COLO829 (cell line): ENCODE measurements around the gene FUCA2.
"Not testable (repeated sequence)": the region's sequence is repeated elsewhere in the genome, so short reads cannot be mapped to it uniquely, and the experiment has no call there.

Experiments used
- DNase-seq: peaks from one replicate; pipeline ENCODE4 v3.0.0; 2012; ENCODE audit warnings: low spot score

Gene FUCA2

GRCh38 chr6:143535189-143535614, 23.7 kb upstream of the FUCA2 start:
- no peak for DNase-seq

DNA sequence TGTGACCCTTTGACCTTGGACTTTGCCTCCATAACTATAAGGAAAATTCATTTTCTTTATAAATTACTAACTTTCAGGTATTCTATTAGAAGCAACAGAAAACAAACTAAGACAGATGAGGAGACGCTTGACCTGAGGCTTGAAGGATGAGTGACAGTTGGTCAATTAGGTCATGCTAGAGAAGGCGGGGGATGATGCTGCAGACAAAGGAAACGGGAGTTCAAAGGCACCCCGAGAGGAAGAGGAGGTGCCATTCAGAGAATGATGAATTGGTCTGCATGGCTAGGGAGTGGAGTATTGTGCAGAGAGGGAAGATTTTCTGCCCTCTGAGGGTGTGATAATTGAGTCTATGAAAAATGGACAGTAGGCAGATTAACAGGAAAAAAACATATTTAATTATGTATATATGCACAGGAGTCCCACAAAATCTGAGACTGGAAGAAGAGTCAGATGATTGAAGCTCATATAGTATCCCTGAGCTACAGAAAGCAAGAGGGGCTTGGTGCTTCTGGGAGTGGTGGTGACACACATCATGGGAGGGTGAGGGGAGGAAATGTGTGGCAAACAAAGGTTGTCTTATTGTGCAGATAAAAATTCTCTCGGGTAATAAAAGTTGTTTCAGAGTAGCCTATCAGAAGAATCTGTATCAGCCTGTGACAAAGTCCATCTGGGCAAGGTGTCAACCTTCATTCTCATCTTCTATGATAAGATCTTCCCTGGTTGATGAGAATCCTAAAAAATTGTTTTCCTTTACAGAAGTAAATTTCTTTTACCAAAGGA, 20.4 kb upstream of the FUCA2 start:
- no peak for DNase-seq

DNA sequence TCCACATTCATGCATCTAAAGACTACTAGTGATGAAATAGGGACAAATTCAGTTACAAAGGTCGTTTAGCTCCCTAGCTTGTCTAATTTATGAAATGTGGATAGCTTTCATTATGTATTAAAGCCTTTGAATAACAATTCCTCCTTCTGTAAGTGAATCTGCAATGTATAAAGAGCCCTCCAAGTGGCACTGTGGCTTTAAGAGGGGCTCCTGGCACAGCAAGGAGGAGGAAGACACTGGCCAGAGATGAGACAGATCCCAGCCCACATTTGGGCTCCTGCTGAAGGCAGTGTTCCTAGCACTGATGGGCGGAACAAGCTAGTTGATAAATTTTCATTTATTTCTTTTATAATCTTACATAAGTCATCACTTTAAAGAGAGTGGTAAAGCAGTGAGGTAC, 17.6 kb upstream of the FUCA2 start:
- DNase-seq = no peak

DNA sequence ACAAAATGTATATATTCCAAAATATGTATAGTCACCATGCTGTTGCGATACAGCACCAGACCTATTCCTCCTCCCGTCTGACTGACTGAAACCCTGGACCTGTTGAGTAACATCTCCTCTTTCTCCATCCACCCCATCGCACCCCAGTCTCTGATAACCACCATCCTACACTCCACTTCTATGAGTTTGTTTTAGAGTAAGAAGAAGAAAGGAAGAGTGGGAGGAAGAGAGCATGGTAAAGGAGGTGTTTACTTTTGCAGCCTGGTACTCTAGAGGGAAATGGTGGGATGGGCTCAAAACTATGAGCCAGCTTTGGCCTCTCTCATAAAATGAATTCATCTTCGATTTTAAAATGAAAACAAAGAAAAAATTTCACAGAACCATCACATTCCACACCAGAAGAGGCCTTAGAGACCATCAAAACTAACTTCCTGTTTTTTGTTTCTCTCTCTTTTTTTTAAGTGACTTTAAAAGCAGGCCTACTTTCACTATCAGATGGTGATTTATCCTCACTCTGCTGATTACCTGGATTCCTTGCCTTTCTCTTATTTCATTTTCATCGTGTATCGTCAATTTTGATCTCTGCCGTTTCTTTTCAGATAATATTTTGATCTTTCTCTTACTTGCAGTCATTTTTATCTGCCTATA, 16.8 kb upstream of the FUCA2 start:
- no peak for DNase-seq

GRCh38 chr6:143527677-143528076, 16.2 kb upstream of the FUCA2 start:
- DNase-seq = no peak

GRCh38 chr6:143525356-143525755, 13.8 kb upstream of the FUCA2 start:
- no peak for DNase-seq

DNA sequence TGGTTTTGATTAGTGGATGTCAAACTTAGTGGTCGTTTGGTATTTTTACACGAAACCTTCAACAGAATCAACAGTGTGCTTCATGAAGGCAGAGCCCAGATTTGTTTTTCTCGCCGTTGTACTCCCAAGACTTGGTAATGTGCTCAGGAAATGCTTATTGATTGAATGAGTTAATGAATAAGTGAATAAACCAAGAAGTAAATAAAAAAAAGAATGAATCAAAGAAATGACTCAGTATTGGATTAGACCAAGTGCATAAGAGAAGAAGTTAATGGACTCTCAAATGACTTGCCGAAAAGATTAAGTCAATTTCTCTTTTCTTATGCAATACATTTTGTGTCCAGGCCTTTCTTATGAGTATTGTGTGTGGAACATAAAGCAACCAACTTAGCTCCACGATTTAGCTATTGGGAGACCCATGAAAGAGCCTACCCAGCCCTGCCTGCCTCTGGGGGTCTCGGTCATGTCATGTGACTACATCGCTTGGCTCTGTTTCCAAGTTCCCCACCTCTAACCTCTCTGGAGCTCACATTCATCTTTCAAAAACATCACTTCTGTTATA, 10.6 kb upstream of the FUCA2 start:
- DNase-seq = no peak

GRCh38 chr6:143517447-143517773, 5.9 kb upstream of the FUCA2 start:
- no peak for DNase-seq

- no peak for DNase-seq
Observed at GRCh38 chr6:143516690-143517446, 5.3 kb upstream of the FUCA2 start.

- DNase-seq = no peak
Observed at GRCh38 chr6:143515766-143516355, 4.3 kb upstream of the FUCA2 start.

- DNase-seq = no peak
Observed at GRCh38 chr6:143515061-143515760, 3.7 kb upstream of the FUCA2 start.

DNA sequence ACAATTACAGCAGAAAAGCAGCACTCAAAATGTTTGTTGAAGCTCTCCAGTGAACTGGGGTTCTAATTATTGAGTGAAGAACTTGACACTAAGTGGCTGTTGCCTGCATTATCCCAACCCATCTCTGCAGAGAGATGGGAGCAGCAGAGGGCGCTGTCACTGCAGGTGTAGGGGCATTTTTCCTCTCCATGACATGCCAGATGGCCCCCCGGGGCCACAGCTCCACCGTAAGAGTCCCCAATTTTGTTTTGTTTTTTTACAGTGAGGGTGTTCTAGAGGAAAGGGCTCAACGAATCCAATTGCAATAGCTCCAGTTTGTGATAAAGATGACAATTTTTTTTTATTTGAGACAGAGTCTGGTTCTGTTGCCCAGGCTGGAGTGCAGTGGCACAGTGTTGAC, 1.9 kb upstream of the FUCA2 start:
- no peak for DNase-seq

DNA sequence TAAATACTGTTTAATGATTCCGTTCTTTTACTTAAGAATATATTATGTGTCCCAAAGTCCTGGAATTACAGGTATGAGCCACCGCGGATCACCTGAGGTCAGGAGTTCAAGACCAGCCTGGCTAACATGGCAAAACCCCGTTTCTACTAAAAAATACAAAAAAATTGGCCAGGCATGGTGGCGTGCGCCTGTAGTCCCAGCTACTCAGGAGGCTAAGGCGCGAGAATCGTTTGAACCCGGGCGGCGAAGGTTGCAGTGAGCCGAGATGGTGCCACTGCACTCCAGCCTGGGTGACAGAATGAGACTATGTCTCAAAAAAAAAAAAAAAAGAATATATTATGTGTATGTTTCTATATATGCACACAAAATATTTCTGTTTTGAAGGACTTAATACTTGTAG, 1.2 kb downstream of the FUCA2 start:
- DNase-seq = not testable (repeated sequence)

GRCh38 chr6:143507358-143508145, 4.0 kb downstream of the FUCA2 start:
- no peak for DNase-seq

- DNase-seq = no peak
Observed at GRCh38 chr6:143506620-143507019, 4.9 kb downstream of the FUCA2 start.

DNA sequence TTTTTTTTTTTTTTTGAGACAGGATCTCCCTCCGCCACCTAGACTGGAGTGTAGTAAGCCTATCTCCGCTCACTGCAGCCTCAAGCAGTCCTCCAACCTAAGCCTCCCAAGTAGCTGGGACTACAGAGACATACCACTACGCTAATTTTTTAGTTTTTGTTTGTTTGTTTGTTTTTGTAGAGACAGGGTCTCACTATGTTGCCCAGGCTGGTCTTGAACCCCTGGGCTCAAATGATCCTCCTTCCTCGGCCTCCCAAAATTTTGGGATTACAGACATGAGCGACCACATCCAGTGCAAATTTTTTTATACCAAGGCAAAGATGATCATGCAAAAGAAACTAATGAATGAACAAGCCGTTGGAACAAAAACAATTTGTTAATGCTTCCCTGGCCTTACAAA, 5.3 kb downstream of the FUCA2 start:
- no peak for DNase-seq

- DNase-seq = no peak
Observed at GRCh38 chr6:143505537-143505936, 6.0 kb downstream of the FUCA2 start.

- DNase-seq = no peak
Observed at GRCh38 chr6:143505111-143505510, 6.4 kb downstream of the FUCA2 start.

DNA sequence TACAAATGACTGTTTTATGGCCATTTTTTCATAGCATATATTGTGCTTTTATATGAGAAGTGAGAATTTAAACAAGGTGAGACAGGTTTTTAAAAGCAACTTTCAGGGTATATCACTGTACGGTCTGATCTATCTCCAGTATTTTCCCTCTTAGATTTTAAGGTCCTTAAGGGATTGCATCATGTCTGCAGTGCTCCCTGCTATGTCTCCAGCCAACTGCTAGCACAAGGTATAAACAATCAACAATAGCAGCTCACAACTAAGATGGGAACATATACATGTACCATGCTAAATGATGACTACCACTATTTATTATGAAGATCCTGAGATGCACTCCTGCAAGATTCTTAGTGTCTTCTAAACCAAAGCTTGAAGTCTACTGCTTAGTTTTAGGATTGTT, 7.2 kb downstream of the FUCA2 start:
- no peak for DNase-seq

DNA sequence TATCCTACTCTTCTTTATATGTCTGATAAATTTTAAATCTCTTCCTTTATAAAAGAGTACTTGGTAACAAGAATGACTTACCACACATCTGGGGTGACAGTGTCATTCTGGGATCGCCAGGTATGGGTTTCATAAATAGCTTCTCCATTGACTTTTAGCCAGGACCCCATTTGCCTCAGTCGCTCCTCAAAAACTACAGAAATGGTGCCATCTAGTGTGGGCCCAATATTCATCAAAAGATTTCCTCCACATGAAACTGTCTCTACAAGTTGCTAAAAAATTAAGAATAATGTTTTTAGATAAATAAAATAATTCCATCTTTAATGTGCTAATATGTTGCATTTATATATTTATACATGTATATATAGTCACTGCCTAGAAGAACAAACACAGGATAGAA, 9.7 kb downstream of the FUCA2 start:
- no peak for DNase-seq

DNA sequence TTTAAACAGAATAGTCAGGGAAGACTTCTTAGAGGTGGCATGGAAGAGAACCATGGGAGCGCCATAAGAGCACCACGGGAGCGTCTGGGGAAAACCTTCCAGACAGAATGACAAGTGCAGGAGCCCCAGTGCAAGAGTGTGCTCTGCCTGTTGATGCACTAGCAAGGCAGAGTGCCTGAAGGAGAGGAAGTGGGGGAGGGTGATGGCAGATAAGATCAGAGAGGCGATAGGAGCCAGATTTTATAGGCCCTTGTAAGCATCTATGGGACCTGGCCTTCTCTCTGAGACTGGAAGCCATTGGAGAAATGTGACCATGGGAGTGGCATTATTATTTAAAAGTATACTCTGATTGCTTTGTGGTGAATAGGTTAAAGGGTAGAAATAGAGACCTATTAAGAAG, 13.1 kb downstream of the FUCA2 start:
- no peak for DNase-seq
